Stimulated activated CD8-positive, alpha-beta memory T cell treated with anti-CD3 and anti-CD28 coated beads, Interleukin-7, amount 100 ng/mL, for 48 hours (primary cell): ENCODE data around the gene CTNNA2.

ENCODE experiments used
- DNase-seq, 2 donors: peaks; one replicate each; pipeline ENCODE4 v3.0.0-alpha.2; 2020; ENCODE audit warnings: low read depth in 1 of 2; ENCODE audit errors: extremely low read depth in 1 of 2

The CTNNA2 gene

DNA sequence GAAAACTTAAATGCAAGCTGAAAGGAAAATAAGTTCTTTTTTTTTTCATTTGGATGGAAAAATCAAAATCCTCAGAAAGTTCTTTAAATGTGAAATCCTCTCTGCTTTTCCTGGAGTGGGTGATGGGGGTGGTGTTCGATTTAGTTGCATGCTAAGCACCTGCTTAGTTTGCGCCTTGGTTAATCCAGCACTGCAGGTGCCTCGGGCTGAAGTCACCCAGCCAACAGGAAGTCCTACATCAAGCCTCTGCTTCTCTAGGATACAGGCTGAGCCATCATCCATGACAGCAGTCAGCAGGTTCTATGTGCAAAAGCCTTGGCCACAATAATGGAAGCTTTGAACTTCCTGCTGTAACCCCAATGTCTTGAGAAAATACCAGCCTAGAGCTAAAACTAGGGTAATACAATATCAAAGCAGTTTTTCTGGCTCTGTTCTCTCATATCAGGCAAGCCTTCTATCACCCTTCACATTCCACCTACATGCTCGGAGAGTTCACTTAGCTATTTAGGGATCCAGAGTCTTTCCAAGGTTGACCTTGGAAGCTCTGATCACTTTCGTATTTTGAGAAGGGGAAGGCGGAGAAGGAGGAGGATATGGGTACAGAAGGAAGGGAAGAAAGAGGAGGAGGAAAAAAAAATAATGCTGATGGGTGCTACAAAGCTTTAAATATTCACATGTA lies 907.8 kb downstream of the CTNNA2 start:
- no peak for DNase-seq

DNA sequence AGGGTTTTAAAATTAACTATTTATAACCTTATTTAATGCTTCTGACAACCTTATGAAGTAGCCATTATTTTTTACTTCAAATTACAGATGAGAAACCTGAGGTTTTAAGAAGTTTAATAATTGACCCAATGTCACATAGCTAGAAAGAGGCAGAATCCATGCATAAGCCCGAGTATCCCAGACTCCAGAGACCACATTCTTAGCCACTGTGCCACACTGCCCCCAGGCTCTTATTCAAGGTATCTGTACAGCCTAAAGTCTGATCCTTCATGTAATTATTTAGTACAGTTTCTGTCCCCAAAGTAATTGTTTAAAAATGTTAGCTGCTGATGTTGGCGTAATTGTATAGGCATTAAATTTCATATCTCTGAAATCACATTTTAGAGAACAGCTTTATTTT lies 916.4 kb downstream of the CTNNA2 start:
- no peak for DNase-seq

DNA sequence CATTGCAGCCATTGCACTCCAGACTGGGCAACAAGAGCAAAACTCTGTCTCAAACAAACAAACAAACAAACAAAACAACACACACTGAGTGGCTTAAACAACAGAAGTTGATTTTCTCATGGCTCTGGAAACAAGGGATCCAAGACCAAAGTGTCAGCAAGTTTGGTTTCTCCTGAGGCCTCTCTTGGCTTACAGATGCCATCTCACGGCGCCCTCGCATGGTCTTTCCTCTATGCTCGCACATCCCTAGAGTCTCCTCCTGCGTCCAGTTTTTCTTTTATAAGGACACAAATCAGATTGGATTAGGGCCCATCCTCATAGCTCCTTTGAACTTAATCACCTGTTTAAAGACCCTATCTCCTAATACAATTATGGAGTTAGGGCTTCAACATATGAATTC lies 925.1 kb downstream of the CTNNA2 start:
- DNase-seq: no peak

DNA sequence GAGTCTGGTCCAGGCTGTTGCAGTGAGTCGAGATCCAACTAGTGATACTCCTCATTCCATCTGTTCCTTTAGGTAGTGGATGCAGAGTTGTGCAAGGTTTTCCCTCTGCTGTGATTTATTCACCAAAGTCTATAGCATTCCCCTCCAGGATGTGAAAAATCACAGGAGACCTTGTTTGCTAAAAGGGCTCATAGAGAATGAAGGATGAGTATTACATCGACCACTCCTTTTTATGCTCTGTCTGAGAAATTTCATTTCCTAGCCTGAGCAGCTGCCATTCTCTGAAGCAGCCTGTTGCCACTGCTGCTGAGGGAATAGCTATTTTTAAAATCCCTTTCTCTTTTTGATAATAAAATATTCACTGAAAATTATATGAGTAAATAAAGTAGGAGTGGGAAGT lies 925.8 kb downstream of the CTNNA2 start:
- DNase-seq: no peak

DNA sequence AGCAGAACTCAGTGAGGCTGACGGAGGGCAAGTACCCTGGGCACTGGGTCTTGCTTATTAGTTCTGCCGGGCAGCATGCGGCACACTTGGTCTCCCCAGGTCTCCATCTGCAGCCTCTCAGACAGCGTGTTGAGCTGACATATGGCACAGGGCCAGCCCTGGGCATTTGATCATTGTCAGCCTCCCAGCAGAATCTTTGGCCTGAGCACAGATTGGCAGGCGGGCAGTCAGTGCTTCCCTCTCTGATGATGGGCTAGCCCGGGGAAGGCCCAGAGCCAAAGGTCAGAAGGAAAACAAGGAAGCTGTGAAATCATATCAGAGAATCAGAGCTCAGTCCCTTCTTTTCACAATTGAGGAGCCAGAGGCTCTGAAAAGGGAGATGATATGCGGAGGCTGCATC lies 941.8 kb downstream of the CTNNA2 start:
- DNase-seq: no peak

DNA sequence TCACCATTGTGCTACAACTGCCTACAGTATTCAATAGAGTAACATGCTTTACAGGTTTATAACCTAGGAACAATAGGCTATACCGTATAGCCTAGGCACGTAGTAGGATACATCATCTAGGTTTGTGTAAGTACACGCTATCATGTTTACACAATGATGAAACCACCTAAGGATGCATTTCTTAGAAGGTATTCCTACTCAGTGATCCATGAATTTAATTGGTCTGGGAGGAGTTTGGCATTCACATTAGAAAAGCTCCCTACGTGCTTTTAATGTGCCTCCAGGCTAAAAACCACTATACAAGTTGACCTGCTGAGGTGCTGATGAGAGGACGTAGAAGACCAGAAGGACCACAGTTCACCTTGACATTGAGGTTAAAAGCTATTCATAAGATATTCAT lies 946.2 kb downstream of the CTNNA2 start:
- DNase-seq: no peak

DNA sequence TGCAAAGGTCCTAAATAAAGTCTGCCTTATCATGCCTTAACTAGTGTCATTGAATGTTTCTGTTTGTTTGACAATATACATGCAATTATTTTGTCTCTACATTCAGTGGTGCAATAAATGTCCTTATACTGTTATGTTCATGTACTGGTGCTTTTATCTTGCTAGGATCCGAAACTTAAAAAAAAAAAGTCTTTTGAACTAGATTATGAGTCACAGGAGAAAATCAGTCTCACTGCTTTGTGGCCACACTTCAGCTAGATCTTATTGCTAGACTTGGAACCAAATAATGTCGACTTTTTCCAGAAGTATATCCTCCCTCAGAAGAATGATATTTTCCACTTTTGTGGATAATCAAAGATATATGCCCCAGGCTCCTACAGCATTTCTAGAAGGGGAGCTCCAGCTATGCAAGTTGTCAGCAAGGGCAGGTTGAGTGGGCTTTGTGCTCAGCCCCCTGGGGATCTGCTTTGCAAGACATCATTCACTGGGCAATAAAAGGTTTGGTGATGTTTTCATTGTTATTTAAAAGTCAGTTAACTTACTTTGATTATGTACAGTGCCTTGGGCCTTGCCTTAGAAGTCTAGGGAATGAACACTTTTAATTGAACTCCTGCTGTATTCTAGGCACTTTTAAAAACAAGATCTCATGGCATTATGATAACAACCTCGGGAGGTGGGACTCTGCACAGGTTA lies 948.8 kb downstream of the CTNNA2 start:
- no peak for DNase-seq

DNA sequence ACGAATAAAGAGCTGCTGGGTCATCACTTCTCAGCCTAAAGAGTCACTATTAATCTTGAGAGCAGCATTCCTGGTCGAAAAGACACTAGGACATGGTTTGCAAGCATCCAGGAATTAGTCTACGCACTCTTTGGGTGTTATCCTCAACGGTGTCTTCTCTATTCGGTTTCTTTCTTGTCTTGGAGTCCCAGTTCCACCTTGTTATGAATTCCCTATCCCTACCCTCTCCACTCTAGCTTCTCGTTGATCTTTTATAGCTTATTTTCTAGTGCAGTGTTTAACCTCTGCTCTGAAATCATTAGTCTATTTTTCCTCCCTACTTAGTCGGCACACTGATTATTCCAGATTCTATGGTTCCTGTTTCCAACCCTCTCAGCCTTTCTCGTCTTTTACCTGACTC lies 949.8 kb downstream of the CTNNA2 start:
- no peak for DNase-seq

DNA sequence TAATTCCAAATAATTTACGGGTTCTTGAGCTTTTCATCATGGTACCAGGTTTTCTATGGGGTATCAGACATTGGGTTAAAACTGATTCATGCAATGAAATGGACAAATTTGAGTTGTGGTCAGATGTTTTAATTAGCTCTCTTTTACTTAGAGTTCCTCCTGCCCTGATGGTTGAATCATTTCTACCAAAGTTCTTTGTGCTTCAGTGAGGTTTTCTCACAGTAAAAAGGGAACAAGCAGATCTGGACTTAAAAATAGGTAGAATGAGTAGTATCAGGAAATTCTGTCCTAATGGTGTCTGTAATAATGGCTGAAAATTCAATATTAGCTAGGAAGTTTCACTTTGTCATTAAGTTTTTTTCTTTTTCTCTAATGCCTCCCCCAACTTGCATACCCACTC lies 951.4 kb downstream of the CTNNA2 start:
- DNase-seq: no peak

DNA sequence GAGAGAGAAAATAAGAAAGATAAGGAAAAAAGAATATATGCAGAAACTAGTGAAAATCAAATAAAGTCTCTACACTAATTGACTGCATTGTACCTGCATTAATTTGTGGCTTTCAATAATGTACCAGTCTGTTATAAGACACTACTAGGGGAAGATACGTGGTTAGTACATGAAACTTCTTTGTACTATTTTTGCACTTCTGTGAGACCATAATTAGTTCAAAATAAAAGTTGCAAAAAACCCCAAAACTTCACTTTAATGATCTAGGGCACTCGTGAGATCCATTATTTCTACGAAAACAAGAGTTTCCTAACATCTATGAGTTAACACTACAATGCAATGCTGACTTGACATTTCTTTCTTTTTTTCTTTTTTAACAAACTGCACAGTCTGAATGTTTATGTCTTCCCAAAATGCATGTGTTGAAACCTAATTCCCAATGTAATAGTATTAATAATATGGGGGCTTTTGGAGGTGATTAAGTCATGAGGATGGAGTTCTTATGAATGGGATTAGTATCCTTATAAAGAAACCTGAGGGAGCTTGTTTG lies 954.5 kb downstream of the CTNNA2 start:
- no peak for DNase-seq

DNA sequence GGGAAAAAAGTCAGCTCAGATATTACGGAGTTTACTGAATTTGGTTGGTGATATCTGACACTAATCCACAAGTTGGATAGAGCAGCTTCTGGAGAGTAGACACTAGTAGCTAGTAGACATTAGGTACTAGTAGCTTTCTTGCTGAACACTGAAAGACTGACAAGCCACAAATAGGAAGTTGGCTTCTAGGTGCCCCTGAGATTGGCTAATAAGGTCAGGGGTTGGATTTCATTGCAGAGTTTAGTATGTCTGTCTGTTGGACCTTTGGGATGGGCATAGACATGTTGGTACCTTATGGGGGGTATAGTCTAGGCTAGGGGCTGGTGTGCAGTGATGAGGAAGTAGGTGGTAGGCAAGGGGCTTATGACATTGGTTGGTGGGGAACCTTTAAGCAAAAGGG lies 956.6 kb downstream of the CTNNA2 start:
- DNase-seq: no peak

DNA sequence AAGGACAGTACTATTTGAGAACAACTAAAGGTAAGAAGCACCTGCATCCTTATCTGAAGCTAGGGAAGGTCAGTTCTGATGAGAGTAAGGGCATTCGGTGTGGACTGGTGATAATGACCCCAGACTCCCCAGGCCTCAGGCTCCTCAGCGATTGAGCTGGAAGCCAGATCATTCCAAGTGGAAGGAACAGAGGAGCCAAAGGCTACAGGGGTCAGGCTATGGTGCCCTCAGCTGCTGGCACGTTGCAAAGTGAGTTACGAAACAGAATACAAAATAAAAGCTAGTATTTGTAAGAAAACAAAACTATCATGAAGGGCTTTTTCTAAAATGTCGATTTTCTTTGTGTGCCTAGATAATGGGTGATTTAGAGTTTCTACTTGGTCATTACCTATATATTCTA lies 960.2 kb downstream of the CTNNA2 start:
- no peak for DNase-seq

DNA sequence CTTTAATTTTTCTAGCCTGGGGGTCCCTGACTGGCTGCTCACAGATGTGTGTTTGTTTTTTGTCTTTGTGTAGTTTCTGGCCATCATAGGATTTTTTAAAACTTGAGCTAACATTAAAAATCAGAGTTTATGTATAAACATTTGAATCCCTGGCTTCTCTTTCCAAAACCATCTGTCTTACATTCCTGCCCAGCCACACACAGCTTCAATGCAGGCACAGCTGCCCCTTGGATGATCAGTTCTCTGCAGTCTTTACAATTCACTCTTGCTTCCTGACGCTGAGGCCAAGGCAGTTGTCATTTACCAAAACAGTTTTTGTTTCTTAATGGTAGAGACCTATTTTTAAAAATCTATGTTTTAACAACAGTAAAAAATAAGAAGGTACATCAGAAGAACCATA lies 960.9 kb downstream of the CTNNA2 start:
- DNase-seq: no peak

DNA sequence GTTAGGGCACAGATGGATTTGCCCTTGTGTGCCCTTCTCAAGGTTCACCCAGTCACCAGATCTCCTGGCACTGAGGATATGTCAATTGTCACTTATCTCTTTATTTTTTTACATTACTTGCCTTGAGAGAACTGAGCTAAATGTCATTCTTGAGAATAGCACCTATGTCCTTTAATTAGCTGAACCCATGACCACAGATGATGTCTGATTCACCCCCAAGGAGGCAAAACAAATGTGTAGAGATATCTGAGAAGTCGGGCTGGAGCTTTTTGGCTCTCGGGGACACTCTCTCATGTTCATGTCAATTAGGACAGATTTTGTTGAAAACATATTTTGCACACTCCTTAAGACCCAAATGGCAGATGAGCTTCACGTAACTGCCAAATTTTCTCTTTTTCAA lies 963.1 kb downstream of the CTNNA2 start:
- DNase-seq: no peak

DNA sequence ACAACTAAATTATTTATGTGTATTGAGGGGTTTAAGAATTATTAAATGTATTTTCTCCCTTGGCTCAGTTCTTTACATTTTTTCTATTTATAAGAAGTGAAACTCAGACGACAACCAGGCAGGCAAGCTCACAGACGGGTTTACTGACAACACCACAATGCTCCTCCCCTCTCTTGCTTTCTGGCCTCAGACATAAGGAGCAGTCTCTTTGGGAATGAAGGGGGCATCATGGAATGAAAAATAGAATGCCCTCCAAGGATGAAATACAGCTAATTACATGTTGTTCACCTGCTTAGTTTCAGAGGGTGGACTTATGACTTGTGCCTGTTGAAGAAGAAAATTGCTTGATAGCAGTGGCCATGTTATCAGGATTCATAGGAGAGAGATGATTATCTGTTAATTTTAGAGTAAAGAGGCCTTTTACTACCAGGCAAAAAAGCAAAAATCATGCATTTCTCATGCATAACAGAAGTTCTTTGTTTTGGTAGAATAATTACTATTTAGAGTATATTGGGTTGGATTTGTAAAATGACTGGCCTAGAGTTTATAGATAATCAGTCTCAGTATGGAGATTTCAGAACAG lies 963.8 kb downstream of the CTNNA2 start:
- no peak for DNase-seq

DNA sequence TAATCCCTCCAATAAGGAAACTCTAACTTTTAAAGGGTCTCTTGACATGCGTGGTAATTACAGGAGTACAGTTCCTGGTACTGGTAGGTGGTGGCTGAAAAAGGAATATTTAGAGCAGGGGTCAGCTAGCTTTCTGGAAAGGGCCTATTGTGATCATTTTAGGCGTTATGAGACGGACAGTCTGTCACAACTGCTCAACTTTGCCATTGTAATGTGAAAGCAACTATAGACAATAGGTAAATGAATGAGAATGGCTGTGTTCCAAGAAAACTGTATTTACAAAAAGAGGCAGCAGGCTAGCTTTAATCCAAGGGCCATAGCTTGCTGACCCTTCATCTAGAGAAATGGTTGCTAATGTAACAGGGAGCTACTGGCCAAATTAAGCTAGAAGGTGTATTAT lies 969.4 kb downstream of the CTNNA2 start:
- DNase-seq: no peak

DNA sequence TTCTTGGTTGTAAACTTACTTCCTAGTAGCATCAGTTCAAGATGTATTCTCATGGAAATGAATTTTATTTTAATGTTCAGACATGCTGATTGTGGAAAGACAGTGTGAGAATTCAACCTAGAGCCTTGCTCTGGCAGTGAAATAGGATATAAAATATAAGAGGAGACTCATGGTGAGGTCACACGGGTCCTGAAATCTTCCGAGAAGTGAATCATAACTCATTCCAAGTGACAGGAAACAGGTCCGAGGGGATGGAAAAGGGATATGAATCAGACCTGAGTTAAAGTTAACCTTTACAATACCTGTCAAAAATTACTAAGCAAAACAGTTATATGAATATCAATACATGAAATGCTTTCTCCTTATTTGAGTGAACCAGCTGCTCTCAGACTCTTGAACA lies 976.9 kb downstream of the CTNNA2 start:
- DNase-seq: no peak

DNA sequence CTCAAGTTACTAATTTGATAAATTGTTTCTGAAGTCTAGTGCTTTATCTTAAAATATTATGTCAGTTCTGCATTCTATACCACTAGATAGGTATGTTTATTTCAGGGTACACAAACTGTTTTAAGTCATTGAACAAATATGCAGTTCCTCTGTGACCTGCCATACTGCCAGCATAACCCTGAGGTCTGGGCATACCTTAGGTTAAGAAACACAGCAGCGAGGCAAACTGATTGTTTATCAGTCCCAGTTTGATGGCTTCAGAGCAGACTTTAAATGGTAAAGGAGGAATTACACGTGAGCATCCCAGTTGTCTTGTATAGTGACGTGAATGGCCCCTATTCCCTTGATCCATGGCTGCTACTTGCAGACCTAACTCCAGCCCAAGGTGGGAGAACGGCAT lies 978.1 kb downstream of the CTNNA2 start:
- DNase-seq: no peak

DNA sequence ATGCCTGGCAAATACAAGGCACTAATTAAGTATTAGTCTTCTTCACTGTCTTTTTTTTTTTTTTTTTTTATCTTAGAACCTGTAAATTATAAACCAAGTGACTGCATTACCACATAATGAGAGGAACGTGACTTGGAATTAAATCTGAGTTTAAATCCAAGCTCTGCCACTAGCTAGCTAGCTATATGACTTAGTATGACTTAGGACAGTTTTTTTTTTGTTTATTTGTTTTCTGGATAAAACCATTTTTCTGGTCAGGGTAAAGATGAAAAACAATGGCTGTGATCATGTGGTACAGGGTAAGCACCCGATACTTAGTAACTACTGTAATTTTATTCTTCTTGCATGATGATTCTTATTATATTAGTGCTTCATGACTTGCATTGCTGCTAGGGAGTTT lies 983.5 kb downstream of the CTNNA2 start:
- DNase-seq: no peak

DNA sequence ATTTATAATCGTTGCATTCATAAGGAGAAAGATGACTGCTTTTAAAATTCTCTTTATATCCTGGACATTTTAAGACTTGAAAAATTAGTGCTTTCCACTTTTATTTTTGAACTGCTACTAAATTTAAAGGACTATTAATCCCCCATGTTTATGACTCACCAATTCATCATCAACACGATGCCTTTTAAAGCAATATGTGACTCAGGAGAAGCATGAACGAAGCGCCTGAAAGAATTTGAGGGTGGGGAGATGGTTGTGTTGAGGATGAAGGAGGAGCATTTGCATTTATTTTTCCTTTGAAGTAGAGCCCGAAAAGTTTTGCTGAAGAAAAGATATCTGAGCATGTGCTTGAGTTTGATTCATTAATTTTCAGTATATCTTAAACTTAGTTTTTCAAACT lies 983.9 kb downstream of the CTNNA2 start:
- DNase-seq: no peak

DNA sequence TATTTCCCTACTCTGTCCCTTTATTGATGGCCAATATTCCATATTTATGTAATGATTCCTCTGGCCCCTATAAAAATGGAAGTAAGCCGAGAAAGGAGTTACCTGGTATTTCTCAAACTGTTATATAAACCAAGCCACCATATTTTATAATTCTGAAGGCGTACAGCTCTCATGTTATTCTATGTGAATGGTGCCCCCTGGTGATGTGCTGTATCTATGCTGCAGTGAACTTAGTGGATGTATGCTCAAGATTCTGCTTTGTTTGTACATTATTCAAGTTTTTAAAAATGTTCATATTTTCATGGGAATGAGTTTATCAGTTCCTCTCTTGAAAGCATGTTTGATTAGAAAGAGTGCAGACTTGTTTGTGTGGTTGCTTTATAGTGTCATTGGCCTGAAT lies 986.2 kb downstream of the CTNNA2 start:
- DNase-seq: no peak

DNA sequence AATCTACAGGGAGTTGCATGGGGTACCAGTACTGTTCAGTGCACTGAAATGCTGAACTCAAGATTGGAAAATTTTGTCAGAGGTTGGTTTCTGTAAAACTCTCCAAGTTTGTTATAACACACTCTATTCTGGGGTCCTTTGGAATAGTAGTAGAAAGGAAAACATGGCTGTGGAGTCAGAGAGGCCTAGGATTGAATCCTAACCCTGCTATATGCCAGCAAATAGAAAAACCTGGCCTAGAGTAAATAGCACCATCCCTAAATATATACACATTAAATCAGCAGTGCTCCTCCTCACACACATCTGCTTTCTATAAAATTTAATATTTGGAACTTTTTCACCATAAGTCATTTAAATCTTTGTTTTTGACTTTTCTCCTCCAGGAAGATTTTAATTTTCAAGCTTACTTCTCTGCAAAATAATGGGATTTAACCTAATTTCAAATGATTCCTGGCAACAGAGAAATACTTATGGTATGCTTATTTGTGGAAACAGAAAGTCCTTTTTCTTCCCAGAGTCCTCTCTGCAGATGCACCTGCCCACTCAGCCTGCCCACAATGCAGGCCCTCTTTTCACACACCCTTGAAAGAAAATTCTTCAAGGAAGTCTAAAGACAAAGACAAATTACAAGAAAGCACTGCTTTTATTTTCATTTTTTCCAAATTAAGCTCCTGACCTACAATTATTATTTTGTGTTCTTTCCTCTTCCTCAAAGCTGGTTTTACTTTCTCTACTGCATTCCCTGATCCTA lies 989.2 kb downstream of the CTNNA2 start:
- no peak for DNase-seq
